ENCODE measurements around the gene PTPN11. TPM values are rescaled to one million over a fixed set of nuclear protein-coding genes. Genes with fewer than 3 reads are reported as not detected.

Gene PTPN11
- polyA plus RNA-seq, 2 of the 4 experiments (the other 2 are of a cell fraction): 78.6 to 194 TPM

GRCh38 chr12:112536367-112536730, 117.6 kb downstream of the PTPN11 start:
- Histone ChIP-seq H3K27ac (no peak overlapping the region), H3K4me3 (no peak overlapping the region), H3K4me1 (no peaks in the 10 kb centered on the region), H3K4me2 (no peak overlapping the region), H3K9me3 (no peaks in the 10 kb centered on the region)
- 61% methylated on average over 6 of the region's 6 CpGs for WGBS (ENCODE audit: missing lambda C conversion rate)
- DNase-seq (ENCODE audit: low read depth in 1 of 2, low spot score in 1 of 2): no peak
- ChIA-PET POLR2A (no interaction called here), CTCF (no interaction called here)
- TF ChIP-seq CTCF (IDR thresholded peaks at IDR 0.05) (no peak), CHD4 (IDR thresholded peaks at IDR 0.05; ENCODE audit: borderline replicate concordance) (no peak), HMGXB4 (CRISPR knock-in tag; IDR thresholded peaks at IDR 0.05; ENCODE audit: borderline replicate concordance) (no peak), ZNF302 (CRISPR knock-in tag; IDR thresholded peaks at IDR 0.05) (no peak), POLR2A (IDR thresholded peaks at IDR 0.05; ENCODE audit: low read length) (no peak), BHLHE40 (IDR thresholded peaks at IDR 0.05; ENCODE audit: low read depth, low read length) (no peak), NR3C1 (IDR thresholded peaks at IDR 0.05) (no peak), NPAS2 (CRISPR knock-in tag; IDR thresholded peaks at IDR 0.05; ENCODE audit: borderline replicate concordance) (no peak)
- no peak for ATAC-seq
- no peak for FAIRE-seq

GRCh38 chr12:112537710-112538396, 119.1 kb downstream of the PTPN11 start:
- H3K4me2 ChIP-seq: no peak overlapping the region
- no peaks in the 10 kb centered on the region for H3K9me3 ChIP-seq
- H3K4me1 ChIP-seq: no peaks in the 10 kb centered on the region
- H3K27ac ChIP-seq: no peak overlapping the region
- no peak overlapping the region for H3K4me3 ChIP-seq
- FAIRE-seq (no peak), ATAC-seq (no peak), DNase-seq (ENCODE audit: low read depth in 1 of 2, low spot score in 1 of 2) (peak in 1 of 2 experiments; percentile 23)
- ChIA-PET POLR2A (interaction anchor here (0.6 kb wide), 1 partner anchor 363 kb away, joined by 7 read pairs; no protein-coding TSS in a partner anchor), CTCF (interaction anchor here (1.0 kb wide), 1 partner anchor 20 kb away, joined by 3 read pairs; no protein-coding TSS in a partner anchor)
- 52% methylated on average over 3 of the region's 3 CpGs for WGBS (ENCODE audit: missing lambda C conversion rate)
- TF ChIP-seq RCOR1 (IDR thresholded peaks at IDR 0.05; ENCODE audit: low read depth, low read length): no peak
- TF ChIP-seq JUNB (IDR thresholded peaks at IDR 0.05): no peak
- no peak for TF ChIP-seq FOSB (CRISPR knock-in tag; IDR thresholded peaks at IDR 0.05)
- TF ChIP-seq MYC (IDR thresholded peaks at IDR 0.05; ENCODE audit: borderline replicate concordance, low read length): no peak
- TF ChIP-seq USF2 (IDR thresholded peaks at IDR 0.05): no peak
- TF ChIP-seq E2F6 (IDR thresholded peaks at IDR 0.05; ENCODE audit: borderline replicate concordance, low read depth): no peak
- no peak for TF ChIP-seq EHMT2 (IDR thresholded peaks at IDR 0.05; ENCODE audit: low read depth)
- no peak for TF ChIP-seq POLR2AphosphoS2 (conservative IDR thresholded peaks at IDR 0.05; ENCODE audit: low read length)
- TF ChIP-seq TP53 (CRISPR knock-in tag; IDR thresholded peaks at IDR 0.05): no peak
- no peak for TF ChIP-seq RFX5 (IDR thresholded peaks at IDR 0.05)
- TF ChIP-seq MAZ (IDR thresholded peaks at IDR 0.05; ENCODE audit: borderline replicate concordance, low read depth, low read length): no peak
